ENCODE results near the gene SPSB1.

The SPSB1 gene

DNA sequence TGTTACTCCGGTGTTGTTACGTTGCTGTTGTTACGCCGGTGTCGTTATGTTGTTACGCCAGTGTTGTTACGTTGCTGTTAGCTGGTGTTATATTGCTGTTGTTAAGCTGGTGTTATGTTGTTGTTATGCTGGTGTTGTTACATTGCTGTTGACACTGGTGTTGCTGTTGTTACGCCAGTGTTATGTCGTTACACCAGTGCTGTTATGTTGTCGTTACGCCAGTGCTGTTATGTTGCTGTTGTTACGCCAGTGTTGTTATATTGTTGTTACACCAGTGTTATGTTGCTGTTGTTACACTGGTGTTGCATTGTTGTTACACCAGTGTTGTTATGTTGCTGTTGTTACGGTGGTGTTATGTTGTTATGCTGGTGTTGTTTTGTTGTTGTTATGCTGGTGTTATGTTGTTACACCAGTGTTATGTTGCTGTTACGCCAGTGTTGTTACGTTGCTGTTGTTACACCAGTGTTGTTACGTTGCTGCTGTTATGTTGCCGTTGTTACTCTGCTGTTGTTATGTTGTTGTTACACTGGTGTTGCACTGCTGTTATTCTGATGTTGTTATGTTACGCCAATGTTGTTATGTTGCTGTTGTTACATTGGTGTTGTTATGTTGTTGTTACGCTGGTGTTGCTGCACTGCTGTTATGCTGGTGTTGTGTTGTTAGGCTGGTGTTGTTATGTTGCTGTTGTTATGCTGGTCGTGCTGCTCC is 32.5 kb upstream of the SPSB1 start:
- DNase-seq: no peak

DNA sequence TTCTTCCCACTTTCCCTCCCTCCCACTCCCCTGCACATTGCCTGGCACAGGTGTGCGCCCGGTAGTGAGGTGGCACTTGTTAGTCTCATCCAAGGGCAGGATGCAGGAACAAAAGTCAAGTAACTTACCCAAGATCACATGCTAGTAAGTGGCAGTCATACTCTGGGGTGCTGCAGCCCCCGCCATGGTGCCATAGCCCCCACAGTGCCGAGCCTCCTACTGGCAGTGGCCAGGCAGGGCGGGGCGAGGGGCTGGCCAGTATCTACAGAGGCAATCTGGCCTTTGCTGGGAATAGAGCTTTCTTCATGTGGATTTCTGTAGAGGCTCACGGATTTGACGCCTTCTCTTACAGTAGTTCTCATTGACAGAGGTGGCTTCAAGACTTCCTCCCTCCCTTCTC is 31.2 kb upstream of the SPSB1 start:
- no peak for DNase-seq

DNA sequence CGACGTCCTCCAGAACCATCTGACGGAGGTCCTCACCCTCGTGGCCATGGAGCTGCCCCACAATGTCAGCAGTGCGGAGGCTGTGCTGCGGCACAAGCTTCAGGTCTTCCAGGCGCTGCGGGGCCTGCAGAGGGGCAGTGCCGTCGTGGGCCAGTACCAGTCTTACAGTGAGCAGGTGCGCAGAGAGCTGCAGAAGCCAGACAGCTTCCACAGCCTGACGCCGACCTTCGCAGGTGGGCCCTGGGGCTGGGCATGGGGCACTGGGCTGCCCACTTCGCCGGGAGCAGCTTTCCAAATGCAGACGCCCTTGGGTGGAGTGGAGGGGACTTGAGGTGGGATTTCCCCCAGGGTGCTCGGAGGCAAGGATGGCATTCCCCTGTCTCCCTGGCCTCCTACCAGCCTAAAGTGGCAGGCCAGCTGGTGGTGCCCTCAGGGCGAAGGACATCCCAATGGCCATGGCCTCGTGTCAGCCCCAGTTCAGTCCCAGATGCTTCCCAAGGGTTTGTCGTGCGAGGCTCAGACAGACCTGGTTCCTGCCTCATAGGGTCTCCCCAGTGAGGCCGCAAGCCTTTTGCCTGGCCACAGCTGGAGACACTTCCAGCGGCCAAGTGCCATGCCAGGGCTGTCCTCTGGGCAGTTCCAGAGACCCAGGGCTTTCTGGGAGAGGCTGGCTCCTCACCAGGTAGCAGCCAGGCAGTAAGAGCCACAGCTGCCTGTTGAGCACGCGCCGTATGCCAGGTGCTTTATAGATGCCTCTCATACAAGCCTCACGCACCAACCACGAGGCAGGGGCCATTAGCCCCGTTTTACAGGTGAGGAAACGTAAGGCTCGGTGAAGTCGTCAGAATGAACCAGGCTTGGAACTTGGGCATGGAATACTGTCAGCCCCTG is 30.4 kb upstream of the SPSB1 start:
- DNase-seq: no peak

DNA sequence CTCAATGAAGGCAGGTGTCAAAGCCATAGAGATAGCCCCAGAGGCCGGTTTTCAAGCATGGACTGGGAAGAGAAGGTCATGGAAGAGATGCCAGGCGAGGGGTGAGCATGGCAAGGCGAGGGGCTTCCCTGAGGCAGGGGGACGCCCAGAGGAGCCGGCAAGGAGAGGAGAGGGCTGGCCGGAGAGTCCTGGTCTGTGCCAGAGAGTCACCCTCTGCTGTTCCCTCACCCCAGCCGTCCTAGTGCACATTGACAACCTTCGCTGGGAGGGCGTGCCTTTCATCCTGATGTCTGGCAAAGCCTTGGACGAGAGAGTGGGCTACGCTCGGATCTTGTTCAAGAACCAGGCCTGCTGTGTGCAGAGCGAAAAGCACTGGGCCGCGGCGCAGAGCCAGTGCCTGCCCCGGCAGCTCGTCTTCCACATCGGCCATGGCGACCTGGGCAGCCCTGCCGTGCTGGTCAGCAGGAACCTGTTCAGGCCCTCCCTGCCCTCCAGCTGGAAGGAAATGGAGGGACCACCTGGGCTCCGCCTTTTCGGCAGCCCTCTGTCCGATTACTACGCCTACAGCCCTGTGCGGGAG is 29.3 kb upstream of the SPSB1 start:
- no peak for DNase-seq

DNA sequence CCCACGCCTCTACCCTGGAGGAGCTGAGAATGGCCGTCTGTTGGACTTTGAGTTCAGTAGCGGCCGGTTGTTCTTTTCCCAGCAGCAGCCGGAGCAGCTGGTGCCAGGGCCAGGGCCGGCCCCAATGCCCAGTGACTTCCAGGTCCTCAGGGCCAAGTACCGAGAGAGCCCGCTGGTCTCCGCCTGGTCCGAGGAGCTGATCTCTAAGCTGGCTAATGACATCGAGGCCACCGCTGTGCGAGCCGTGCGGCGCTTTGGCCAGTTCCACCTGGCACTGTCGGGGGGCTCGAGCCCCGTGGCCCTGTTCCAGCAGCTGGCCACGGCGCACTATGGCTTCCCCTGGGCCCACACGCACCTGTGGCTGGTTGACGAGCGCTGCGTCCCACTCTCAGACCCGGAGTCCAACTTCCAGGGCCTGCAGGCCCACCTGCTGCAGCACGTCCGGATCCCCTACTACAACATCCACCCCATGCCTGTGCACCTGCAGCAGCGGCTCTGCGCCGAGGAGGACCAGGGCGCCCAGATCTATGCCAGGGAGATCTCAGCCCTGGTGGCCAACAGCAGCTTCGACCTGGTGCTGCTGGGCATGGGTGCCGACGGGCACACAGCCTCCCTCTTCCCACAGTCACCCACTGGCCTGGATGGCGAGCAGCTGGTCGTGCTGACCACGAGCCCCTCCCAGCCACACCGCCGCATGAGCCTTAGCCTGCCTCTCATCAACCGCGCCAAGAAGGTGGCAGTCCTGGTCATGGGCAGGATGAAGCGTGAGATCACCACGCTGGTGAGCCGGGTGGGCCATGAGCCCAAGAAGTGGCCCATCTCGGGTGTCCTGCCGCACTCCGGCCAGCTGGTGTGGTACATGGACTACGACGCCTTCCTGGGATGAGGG is 28.5 kb upstream of the SPSB1 start:
- no peak for DNase-seq

DNA sequence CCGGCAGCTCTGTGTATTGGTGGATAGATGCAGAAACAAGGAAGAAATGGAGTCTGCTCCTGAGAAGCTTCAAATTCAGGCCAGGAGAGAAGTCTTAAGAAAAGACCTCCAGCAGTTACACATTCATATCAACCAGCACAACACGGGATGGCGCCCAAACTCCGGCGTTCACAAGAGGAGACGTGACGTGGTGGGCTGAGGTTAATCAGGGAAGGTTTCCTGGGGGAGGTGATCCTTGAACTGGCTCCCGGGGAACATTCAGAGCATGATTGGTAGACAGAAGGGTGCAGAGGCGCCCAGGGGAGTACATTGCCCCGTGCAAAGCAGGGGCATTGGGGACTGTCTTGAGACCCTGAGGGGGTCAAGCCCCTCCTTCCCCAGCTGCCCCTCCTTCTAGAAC is 27.7 kb upstream of the SPSB1 start:
- no peak for DNase-seq

DNA sequence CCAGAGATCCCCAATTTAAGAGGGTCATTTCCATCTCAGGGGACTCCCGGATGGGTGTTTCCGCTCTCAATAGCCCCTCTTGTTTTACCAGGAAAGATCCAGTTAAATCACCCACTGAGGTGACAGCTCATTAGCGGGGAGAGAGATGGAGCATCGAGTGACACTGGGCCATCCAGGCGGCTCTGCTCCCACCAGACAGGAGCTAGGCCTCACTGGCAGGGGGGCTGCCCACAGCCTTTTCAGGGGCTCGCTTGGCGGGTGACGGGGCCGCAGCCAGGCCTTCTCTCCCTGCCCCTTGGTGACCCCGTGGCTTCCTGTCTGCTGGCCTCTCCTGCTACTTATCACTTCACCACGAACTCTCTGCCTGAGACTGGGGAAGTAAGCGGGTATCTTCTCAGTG is 26.7 kb upstream of the SPSB1 start:
- no peak for DNase-seq

DNA sequence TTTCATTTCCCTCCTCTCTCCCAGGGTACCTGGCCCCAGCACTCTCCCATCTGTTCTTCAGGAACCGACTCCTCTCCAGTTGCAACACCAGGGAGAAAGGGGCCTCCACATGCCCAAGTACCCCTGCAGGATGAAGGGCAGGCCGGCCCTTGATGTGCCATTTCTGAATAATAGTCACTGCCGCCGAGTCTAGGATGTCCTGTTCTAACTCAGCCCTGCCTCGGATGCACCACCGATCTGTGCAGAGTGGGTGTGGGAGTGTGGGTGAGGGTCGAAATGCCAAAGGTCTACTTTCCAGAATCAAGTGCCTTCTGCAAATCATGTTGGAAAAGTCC is 25.4 kb upstream of the SPSB1 start:
- DNase-seq: no peak

DNA sequence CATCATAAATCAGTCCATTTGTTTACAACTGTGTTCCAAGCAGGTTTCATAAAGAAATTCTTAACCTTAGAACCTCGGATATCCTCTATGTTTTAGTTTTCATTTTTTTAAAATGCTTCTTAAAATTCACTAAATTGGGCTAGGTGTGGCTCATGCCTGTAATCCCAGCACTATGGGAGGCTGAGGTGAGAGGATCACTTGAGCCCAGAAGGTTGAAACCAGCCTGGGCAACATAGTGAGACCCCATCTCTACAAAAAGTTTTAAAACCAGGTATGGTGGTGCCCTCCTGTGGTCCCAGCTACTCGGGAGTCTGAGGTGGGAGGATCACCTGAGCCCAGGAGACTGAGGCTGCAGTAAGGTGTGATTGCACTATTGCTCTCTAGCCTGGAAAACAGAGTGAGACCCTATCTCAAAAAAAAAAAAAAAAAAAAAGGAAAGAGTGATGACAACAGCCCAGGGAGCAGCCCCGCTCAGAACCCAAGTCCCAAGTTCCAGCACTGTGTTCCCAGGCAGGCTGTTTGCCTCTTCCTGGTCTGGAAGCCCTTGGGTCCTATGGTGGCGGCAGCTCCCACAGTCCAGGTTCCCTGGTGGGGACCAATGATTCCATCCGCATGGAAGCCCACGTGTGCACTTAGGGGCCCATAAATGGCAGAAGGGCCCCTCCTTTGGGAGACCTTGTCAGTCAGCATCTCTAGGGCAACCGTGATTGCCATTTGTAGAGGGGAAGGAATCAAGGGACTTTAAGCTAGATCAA is 24.7 kb upstream of the SPSB1 start:
- no peak for DNase-seq

DNA sequence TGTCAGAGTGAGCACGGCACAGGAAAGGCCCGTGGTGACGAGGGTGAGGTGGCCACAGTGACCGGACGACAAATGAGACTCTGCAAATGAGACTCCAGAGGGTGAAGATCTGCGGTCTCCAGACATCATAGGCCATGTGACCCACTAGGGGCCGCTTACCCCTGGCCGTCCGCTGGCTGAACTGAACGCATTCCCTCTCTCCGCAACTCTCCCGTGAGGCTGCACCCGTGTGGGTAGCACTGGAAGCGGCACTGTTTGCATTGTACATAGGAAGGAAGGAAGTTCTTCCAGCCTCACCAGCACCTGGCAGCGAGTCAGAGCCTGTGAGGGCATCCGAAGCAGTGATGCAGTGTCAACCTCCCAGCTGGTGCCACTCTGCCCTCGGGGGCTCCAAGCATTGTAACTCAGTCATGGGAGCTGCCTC is 23.6 kb upstream of the SPSB1 start:
- no peak for DNase-seq

DNA sequence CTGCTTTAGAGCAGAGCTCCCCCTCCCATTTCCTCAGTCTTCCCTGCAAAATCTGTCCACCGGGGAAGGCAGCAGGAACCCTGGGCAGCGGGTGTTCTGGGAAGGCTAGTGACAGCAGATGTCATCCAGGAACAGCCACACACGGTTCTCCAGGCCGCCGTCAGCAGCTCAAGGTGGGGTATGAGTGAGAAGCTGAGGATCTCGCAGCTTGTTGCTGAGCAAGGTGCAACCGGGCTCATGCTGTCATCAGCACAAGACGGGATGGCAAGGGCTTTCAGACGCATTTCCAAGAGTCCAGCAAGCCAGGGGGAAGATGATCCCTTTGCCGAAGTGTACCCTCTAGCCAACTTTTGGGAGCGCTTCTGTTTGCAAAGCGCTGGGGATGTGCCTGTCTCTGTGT is 23.0 kb upstream of the SPSB1 start:
- DNase-seq: no peak

DNA sequence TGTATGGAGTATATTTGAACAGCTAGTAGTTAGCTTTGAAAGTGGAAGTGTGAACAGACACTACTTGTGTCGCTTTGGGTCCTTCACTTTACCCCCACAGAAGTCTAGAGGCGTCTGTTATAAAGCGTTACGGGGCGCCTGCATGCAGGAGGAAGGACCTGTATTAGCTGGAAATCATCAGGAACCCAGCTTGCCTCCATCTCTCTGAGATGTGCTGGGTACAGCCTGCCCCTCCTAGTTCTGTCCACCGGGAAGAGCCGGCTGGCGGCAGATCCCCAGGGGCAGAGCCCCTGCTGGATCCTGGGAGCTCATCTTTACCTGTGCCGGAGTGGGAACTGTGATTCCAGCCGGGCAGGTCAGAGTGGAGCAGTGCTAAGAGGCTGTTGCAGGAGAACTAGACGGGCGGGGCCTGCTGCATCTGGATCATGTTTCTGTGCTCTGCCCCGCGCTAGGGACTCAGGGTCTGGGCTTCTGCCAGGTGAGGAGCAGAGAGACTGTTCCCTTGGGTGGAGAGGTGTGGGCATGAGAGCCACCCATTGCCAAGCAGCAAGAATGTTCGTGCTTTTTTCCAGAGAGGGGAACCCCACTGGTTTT is 22.3 kb upstream of the SPSB1 start:
- DNase-seq: no peak

DNA sequence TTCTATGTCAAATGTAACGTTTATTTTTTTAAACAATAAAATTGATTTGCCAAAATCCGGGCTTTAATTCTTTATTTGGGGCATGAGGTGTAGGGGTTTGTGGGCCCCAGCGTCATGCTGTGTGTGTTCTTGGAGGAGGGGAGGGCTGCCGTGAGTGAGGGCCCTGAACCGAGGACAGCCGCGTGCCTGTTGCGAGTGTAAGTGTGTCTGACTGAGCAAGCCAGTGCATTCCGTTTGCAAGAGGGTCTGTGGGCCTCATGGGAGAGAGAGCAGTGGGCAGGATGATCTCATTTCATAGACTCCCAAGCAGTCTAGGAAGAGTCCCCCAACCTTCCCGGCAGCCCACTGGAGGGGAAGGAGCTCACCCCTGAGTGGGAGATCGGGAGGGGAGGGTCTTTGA is 21.4 kb upstream of the SPSB1 start:
- no peak for DNase-seq

DNA sequence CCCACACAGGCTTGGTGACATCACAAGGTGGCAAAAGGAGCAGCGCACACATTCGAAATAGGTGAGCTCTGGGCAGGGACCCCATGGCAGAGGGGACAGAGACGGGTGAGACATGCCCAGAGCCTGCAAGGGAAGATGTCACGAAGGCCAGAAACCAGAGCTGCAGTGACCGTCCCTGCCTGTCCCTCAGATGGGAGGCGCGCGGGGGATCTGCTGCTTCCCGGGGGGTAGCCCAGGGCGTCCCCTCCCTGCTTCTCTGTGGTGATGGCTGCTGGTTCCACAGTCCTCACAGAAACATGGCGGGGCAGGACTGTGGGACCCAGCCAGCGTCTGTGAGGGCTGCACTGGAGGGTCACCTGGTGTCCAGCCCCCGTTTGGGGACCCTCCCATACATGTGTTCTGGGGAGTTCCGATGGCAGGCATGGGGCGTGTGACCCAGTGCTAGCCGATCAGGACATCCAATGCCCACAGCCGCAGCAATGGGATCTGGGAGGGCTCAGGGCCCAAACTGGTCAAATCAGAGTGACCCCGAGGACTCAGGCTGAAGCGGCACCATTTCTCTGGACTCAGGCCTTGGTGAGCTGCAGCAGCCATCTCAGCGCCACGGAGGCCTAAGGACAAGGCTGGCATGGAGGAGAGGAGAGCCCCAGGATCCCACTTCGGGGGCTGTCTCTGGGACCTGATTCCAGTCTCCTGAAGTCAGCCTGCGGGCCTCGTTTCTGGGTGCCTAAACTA is 20.7 kb upstream of the SPSB1 start:
- no peak for DNase-seq

DNA sequence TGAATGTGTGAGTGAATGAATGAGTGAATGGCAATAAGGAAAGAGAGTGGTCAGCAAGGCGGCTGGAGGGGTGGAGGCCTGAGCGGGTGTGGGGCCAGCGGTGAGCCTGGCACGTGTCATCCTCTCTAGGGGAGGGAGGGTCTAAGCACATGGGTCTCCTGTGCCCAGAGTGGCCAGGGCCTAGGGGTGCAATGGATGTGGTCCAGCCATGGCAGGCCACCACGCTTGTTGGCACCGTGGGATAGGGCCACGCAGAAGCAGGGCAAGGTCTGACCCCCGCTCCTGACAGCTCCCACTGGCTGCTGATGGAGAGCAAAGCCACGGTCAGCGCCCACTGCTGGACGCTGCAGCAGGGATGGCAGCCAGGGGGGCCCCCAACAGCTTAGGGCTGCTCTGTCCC is 19.5 kb upstream of the SPSB1 start:
- DNase-seq: no peak

DNA sequence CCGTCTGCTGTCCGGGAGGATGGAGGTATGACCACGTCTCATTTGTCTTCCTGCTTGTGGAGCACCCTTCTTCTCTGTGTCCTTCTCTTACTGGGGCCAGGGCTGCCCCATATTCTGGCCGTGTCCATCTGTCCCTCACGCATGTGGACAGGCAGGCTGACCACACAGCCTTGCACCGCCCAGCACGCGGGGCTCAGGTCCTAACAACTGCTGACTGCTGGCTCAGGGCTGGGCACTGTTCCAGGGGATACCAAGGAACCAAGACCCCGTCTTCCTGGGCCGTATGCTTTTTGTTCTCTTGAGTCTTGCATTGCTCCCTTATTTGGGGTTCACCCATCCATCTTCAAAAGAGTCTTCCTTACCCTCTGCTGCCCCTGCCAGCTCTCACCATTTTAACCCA is 17.5 kb upstream of the SPSB1 start:
- DNase-seq: no peak

DNA sequence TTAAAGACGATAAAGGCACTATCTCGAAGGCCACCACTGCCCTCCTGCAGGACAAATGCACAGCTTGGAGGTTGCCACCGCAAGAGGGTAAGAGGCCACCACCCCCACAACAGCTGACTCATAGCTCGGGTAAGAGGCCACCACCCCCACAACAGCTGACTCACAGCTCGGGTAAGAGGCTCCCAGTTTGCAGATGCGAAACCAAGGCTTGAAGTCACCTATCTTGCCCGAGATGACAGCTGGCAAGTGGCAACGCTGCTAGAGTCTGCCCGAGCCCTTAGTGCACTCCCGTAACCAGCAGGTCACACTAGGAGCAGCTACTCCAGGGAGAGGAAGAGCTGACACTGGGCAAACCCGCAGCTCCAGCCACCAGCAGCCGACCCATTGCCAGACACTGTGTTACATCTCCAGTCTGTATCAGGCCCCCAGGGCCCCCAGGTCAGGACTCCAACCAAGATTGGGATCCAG is 17.1 kb upstream of the SPSB1 start:
- no peak for DNase-seq

DNA sequence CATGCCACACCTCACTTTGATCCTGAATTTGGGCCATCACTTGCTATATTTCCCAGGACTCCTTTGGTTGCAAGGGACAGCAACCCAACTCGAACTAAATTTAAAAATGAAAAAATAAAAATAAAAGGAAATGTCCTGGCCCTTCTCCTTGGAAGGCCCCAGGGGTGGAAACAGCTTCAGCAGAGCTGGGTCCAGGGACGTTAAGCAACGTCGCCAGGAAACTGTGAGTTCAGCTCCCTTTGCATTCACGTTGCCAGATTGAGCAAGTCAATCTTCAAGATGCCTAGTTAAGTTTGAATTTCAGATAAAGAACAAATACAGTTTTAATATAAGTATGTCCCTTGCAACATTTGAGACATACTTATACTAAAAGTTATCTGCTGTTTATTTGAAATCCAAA is 14.6 kb upstream of the SPSB1 start:
- DNase-seq: no peak

DNA sequence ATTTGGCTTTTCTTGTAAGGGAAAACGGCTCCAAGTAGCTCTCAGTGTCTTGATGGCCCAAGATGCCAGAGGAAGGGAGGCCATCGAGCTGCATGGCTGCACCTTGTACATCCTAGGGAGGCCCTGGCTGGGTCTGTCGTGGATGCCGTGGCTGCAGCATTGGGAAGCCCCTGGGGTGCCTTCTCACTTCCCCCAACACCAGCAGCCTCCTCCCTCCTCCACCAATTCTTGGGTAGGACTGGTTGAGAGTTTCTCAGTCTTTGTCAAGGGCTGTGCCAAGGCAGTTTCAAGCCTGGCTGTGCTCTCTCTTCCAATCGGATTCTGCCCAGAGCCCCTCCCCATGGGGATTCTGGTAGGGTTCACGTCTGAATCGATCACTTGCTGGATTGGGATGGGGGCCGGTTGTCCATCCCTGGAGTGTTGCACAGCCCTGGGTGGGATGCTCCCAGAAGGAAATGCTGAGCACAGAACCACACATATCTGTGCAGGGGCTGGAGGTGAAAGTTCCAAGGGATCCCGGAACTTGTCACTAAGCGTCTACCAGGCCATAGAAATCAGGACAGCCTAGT is 14.0 kb upstream of the SPSB1 start:
- DNase-seq: no peak

DNA sequence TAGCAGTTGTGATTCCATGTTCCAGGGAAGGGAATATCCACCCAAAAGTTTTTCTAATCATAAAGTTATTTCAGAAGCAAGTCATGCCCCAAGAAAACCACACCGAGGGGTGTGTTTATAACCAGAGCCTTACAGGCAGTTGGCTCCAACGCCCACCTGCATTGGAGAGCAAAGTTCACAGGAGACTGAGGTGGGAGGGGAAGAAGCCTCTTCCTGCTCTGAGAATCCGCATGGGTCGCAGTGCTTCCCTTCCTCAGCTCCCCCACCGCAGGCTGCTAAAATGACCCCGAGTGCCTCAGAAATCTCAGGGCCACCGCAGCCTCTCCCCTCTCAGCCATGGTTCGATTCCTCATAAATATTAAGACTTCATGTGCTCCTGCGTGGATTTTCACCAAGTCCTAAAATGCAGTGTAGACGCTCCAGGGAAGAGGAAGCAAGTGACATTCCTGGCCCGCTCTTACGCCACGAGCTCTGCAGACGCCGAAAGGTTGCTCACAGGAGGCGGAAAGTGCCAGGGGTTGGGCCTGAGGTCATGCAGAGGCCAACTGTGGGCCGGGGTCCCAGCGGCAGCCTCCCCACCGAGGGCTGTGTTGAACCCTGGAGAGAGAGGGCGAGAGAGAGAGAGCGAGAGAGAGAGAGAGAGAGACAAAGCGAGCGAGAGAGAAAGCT is 13.4 kb upstream of the SPSB1 start:
- DNase-seq: no peak
